Measurements from ENCODE around the gene AVP.

- TF ChIP-seq CTCF (IDR thresholded peaks at IDR 0.05) (no peak), POLR2A (IDR thresholded peaks at IDR 0.05) (no peak)
Observed at GRCh38 chr20:3103369-3104032, 19.0 kb upstream of the AVP start.

Data from vagina (tissue), 2 donors.